Activated naive CD8-positive, alpha-beta T cell (primary cell): ENCODE data around the gene HSPB8.

Source experiments
- H3K27ac Mint-ChIP-seq: one replicate; pipeline ENCODE4 v1.8.0; 2021; ENCODE audit warnings: mixed read lengths
- H3K27me3 Mint-ChIP-seq: one replicate; pipeline ENCODE4 v1.8.0; 2021; ENCODE audit warnings: mixed read lengths
- H3K36me3 Mint-ChIP-seq: one replicate; pipeline ENCODE4 v1.8.0; 2021; ENCODE audit warnings: mixed read lengths
- H3K4me1 Mint-ChIP-seq: one replicate; pipeline ENCODE4 v1.8.0; 2021; ENCODE audit warnings: low read depth, mixed read lengths
- H3K4me3 Mint-ChIP-seq: one replicate; pipeline ENCODE4 v1.8.0; 2021; ENCODE audit warnings: mild to moderate bottlenecking, mixed read lengths
- H3K9me3 Mint-ChIP-seq: one replicate; pipeline ENCODE4 v1.8.0; 2021; ENCODE audit warnings: low read depth, mixed read lengths

Gene HSPB8

DNA sequence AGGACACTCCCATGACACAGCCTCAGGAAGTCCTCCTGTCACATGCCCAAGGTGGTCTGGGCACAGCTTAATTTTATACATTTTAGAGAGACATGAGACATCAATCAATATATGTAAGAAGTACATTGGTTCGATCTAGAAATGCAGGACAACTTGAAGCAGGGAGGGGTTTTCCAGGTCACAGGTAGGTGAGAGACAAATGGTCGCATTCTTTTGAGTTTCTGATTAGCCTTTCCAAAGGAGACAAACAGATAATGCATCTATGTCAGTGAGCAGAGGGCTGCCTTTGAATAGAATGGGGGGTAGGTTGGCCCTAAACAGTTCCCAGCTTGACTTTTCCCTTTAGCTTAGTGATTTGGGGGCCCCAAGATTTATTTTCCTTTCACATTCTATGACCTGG, 2.5 kb downstream of the HSPB8 start:
- H3K9me3 Mint-ChIP-seq: no peaks in the 10 kb centered on the region
- H3K27me3 Mint-ChIP-seq: no peaks in the 10 kb centered on the region
- H3K4me1 Mint-ChIP-seq: no peaks in the 10 kb centered on the region
- H3K27ac Mint-ChIP-seq: no peak overlapping the region
- H3K36me3 Mint-ChIP-seq: no peaks in the 10 kb centered on the region
- H3K4me3 Mint-ChIP-seq: no peak overlapping the region

DNA sequence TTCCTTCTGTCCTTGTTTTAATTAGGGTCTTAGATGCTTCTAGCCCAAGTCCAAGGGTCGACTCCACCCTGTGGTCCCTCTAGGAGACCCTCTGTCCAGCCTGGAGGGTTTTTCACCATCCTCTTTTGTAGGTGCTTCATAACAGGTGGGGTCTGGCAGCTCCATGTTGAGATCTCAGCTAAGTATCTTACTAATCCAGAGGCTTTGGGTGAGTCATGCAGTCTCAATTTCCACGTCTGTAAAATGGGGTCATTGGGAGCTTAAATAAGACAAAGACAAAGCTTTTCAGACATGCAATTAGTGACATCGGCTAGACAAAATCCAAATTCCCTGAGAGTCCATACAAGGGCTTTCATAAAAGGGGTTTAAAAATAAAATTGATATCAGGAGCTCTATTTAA, 3.2 kb downstream of the HSPB8 start:
- H3K9me3 Mint-ChIP-seq: no peaks in the 10 kb centered on the region
- no peaks in the 10 kb centered on the region for H3K27me3 Mint-ChIP-seq
- H3K4me3 Mint-ChIP-seq: no peak overlapping the region
- H3K27ac Mint-ChIP-seq: no peak overlapping the region
- no peaks in the 10 kb centered on the region for H3K36me3 Mint-ChIP-seq
- no peaks in the 10 kb centered on the region for H3K4me1 Mint-ChIP-seq

GRCh38 chr12:119182701-119183493, 4.2 kb downstream of the HSPB8 start:
- H3K36me3 Mint-ChIP-seq: no peaks in the 10 kb centered on the region
- no peaks in the 10 kb centered on the region for H3K4me1 Mint-ChIP-seq
- no peak overlapping the region for H3K4me3 Mint-ChIP-seq
- no peaks in the 10 kb centered on the region for H3K9me3 Mint-ChIP-seq
- H3K27ac Mint-ChIP-seq: no peak overlapping the region
- no peaks in the 10 kb centered on the region for H3K27me3 Mint-ChIP-seq

- Mint-ChIP-seq H3K4me3 (no peak overlapping the region), H3K36me3 (no peaks in the 10 kb centered on the region), H3K4me1 (no peaks in the 10 kb centered on the region), H3K9me3 (no peaks in the 10 kb centered on the region), H3K27ac (no peak overlapping the region), H3K27me3 (no peaks in the 10 kb centered on the region)
Observed at GRCh38 chr12:119183942-119184695, 5.4 kb downstream of the HSPB8 start.

DNA sequence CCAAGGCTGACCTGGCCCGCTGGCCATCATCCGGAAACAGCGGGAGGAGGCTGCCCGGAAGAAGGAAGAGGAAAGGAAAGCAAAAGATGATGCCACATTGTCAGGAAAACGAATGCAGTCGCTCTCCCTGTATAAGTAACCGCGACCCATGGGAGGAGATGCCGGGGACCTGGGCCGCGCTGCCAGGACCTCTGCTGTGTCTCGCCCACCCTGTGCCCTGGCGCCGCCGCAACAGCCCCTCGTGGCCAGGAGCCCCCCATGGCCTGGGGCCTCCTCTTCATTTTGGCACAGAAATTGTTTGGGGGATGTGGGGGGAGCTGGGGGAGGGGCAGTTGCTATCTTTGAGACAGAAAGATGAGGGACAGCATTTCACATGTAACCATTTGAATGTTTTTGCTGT, 16.5 kb downstream of the HSPB8 start:
- no peaks in the 10 kb centered on the region for H3K9me3 Mint-ChIP-seq
- H3K27me3 Mint-ChIP-seq: no peaks in the 10 kb centered on the region
- H3K4me3 Mint-ChIP-seq: no peak overlapping the region
- no peaks in the 10 kb centered on the region for H3K4me1 Mint-ChIP-seq
- no peak overlapping the region for H3K27ac Mint-ChIP-seq
- no peaks in the 10 kb centered on the region for H3K36me3 Mint-ChIP-seq

GRCh38 chr12:119198440-119198839, 19.7 kb downstream of the HSPB8 start:
- H3K27ac Mint-ChIP-seq: no peak overlapping the region
- H3K9me3 Mint-ChIP-seq: no peaks in the 10 kb centered on the region
- no peaks in the 10 kb centered on the region for H3K4me1 Mint-ChIP-seq
- peaks cover 3% of the 10 kb centered on the region for H3K27me3 Mint-ChIP-seq
- no peaks in the 10 kb centered on the region for H3K36me3 Mint-ChIP-seq
- no peak overlapping the region for H3K4me3 Mint-ChIP-seq

DNA sequence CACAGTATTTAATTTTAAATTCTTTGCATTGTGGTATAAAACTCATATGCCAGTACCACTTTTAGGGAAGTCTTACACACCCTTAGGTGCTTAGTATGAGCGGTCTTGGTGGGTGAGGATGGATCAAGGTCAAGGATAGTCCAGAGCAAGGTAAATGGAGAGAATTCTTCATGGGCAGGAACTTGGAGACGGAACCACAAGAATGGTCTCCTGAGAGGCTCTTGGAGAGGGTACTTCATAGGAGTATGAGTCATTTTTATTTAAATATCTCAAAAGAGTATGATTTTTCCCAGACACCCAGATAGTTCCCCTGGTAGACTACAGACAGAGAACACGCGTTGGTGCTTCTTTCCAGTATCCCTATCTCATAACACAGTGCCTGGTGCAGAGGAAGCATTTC, 21.9 kb downstream of the HSPB8 start:
- Mint-ChIP-seq H3K4me1 (no peaks in the 10 kb centered on the region), H3K36me3 (no peaks in the 10 kb centered on the region), H3K27me3 (peaks cover 3% of the 10 kb centered on the region)

DNA sequence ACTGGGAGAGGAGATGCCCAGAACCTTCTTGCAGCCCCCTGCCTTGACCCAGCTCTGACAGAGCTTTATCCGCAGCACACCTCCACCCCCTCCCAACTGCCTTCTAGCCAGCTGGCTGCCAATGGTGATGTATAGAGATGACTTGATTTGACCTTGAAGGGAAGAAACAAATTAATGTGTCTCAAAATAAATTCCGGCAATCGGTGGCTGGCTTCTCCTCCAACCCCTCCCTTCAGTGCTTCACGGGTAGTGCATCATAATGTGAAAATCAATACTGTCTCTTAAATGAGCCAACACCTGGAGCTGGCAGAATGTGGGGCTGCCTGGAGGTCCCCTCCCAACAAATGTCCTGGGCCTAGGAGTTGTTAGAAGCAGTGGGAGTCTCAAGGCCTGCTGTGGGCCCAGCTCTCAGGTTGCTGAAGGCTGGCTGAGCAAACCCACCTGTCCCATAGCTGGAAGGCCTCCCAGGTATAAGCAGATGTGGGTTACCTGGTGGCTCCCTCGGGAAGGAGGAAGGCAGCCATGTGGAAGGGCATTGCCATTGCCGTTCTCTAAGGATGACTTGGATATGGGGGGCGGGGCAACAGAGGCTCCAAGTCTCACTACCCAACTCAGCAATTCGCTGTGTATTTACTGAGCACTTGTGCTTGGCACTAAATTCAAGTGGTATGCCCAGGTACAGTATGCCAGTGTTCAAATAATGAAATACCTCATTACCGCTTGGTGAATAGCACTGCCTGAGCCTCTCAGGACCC, 23.2 kb downstream of the HSPB8 start:
- H3K4me3 Mint-ChIP-seq: no peak overlapping the region
- H3K36me3 Mint-ChIP-seq: no peaks in the 10 kb centered on the region
- no peaks in the 10 kb centered on the region for H3K9me3 Mint-ChIP-seq
- H3K4me1 Mint-ChIP-seq: no peaks in the 10 kb centered on the region
- peaks cover 3% of the 10 kb centered on the region for H3K27me3 Mint-ChIP-seq
- H3K27ac Mint-ChIP-seq: no peak overlapping the region

More for the DNA sequence above, 21.9 kb downstream of the HSPB8 start:
- H3K9me3 Mint-ChIP-seq: no peaks in the 10 kb centered on the region
- no peak overlapping the region for H3K27ac Mint-ChIP-seq
- no peak overlapping the region for H3K4me3 Mint-ChIP-seq

- Mint-ChIP-seq H3K4me1 (no peaks in the 10 kb centered on the region), H3K4me3 (no peak overlapping the region), H3K27me3 (peaks cover 4% of the 10 kb centered on the region), H3K9me3 (no peaks in the 10 kb centered on the region), H3K36me3 (no peaks in the 10 kb centered on the region), H3K27ac (no peak overlapping the region)
Observed at GRCh38 chr12:119202544-119202943, 23.8 kb downstream of the HSPB8 start.

GRCh38 chr12:119204131-119204530, 25.4 kb downstream of the HSPB8 start:
- Mint-ChIP-seq H3K36me3 (no peaks in the 10 kb centered on the region), H3K27me3 (peaks cover 7% of the 10 kb centered on the region), H3K27ac (no peak overlapping the region), H3K4me3 (no peak overlapping the region), H3K4me1 (no peaks in the 10 kb centered on the region), H3K9me3 (no peaks in the 10 kb centered on the region)

- H3K4me1 Mint-ChIP-seq: no peaks in the 10 kb centered on the region
- H3K27ac Mint-ChIP-seq: no peak overlapping the region
- H3K27me3 Mint-ChIP-seq: peaks cover 7% of the 10 kb centered on the region
- H3K9me3 Mint-ChIP-seq: no peaks in the 10 kb centered on the region
- no peaks in the 10 kb centered on the region for H3K36me3 Mint-ChIP-seq
- H3K4me3 Mint-ChIP-seq: no peak overlapping the region
Observed at GRCh38 chr12:119204671-119205285, 26.0 kb downstream of the HSPB8 start.

DNA sequence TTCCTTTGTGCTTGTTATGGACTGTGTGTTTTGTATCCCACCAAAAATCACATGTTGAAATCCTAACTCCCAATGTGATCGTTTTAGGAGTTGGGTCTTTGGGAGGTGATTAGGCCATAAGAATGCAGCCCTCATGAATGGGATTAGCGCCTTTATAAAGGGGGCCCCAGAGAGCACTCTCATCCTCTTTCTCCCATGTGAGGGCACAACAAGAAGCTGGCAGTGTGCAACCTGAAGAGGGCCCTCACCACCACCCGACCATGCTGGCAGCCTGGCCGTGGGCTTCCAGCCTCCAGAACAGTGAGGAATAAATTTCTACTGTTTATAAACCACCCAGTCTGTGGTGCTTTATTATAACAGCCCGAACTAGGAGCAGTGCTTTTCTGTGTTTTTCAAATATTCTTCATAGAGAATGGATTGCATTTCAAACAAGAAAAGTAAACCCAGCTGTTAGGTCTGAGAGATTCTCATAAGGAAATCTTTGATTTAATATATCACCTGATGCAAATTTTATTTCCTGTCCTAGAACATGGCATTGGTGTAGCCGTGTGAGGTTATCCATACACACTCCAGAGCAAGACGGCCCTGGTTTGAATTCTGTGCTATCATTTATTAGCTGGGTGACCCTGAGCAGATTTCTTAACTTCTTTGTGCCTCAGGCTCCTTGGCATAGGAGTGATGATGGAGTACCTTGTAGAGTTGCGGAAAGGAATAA, 27.8 kb downstream of the HSPB8 start:
- Mint-ChIP-seq H3K4me3 (no peak overlapping the region), H3K27me3 (peaks cover 7% of the 10 kb centered on the region), H3K27ac (no peak overlapping the region), H3K9me3 (no peaks in the 10 kb centered on the region), H3K36me3 (no peaks in the 10 kb centered on the region), H3K4me1 (no peaks in the 10 kb centered on the region)

DNA sequence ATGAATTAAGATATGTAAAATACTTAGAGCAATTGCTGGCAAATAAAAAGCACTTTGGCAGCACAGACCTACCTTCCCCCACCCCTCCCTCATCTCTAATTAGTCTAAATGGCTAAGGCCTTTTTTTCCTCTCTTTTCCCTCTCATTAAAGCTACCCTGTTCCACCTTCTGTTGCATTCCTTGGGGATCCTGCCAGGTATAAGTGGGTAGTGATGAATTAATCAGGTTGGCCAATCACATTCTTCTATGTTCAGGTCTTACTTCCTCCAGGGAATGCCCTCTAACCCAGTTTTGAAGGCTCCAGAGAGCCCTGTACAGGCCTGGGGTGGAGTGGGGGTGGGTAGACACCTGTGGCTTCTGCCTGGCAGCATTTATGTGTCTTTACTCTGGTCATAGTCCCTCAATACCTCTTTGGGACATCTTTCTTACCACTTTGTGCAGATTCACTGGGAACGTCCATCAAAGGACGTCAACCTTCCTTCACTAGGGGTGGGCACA, 28.4 kb downstream of the HSPB8 start:
- no peak overlapping the region for H3K27ac Mint-ChIP-seq

DNA sequence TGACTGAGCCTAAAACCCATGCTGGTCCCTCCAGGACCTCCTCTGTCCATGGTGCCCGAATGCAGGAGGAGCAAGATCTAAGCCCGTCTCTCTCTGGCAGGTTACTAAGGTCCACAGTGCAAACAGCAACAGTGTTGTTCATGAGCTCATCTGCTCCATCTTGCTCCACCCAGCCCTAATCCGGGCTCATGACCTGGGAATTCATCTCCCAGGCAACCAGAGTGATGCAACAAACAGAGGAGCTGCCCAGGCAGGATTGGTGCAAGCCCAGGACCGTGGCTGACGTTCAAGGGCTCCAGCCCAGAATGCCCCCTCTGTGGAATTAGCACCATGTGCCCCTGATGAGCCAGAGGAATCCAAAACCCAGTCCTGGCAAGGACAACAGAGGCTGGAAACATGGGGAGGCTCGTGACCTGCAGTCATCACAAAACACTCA, 29.9 kb downstream of the HSPB8 start:
- H3K4me1 Mint-ChIP-seq: no peaks in the 10 kb centered on the region
- H3K4me3 Mint-ChIP-seq: no peak overlapping the region
- no peak overlapping the region for H3K27ac Mint-ChIP-seq
- H3K27me3 Mint-ChIP-seq: peaks cover 4% of the 10 kb centered on the region
- H3K9me3 Mint-ChIP-seq: no peaks in the 10 kb centered on the region
- H3K36me3 Mint-ChIP-seq: no peaks in the 10 kb centered on the region

More for the DNA sequence above, 28.4 kb downstream of the HSPB8 start:
- no peak overlapping the region for H3K4me3 Mint-ChIP-seq
- H3K36me3 Mint-ChIP-seq: no peaks in the 10 kb centered on the region
- H3K27me3 Mint-ChIP-seq: peaks cover 7% of the 10 kb centered on the region
- no peaks in the 10 kb centered on the region for H3K9me3 Mint-ChIP-seq
- no peaks in the 10 kb centered on the region for H3K4me1 Mint-ChIP-seq
